GM12878 (cell line): Measurements from ENCODE around the gene FOXB2. TPM values are rescaled to one million over a fixed set of nuclear protein-coding genes. Genes with fewer than 3 reads are reported as not detected.

Experiments used
- ATAC-seq: fragments of 200-7000 bp; cut with Tn5 transposase; 3 replicates; pipeline ENCODE4 v1.9.1; 2020; ENCODE audit warnings: mild to moderate bottlenecking, moderate library complexity
- BruUV-seq: library from RNA; stranded (reverse); fragments of 400-500 nt; replicated peaks from 2 replicates; lab custom pipeline; 2021; lab: Mats Ljungman, UMichigan
- CTCF ChIA-PET: fragments of 300-600 bp; sonication (Branson Sonifier 250); formaldehyde crosslinking; extraction: SDS; loops from one replicate; lab custom pipeline; 2021; ENCODE audit warnings: inconsistent platforms; lab: Yijun Ruan, JAX
- POLR2A ChIA-PET: fragments of 350-600 bp; formaldehyde crosslinking; extraction: SDS; loops from one replicate; lab custom pipeline; 2021; ENCODE audit warnings: inconsistent platforms; lab: Charles Lee
- RAD21 ChIA-PET: fragments of 300-600 bp; sonication (Branson Sonifier 250); formaldehyde crosslinking; loops from one replicate; lab custom pipeline; 2023; ENCODE audit warnings: antibody characterized with exemption; ENCODE audit not compliant: unreplicated experiment; lab: Charles Lee
- SMC1A ChIA-PET: fragments of 300-600 bp; sonication (Branson Sonifier 250); formaldehyde crosslinking; loops from one replicate; lab custom pipeline; 2023; ENCODE audit not compliant: unreplicated experiment, uncharacterized antibody; lab: Charles Lee
- DNase-seq: peaks from one replicate; pipeline ENCODE4 v3.0.0-alpha.2; 2011; ENCODE audit warnings: low read depth, low spot score
- FAIRE-seq: peaks from 3 replicates; lab custom pipeline; 2011; peaks lifted over from hg19 to GRCh38; lab: Jason Lieb, UNC
- H2AFZ ChIP-seq: 2 replicates; pipeline ENCODE4 v1.6.0; 2011; ENCODE audit warnings: low read depth, low read length, control low read depth; ENCODE audit not compliant: control insufficient read depth
- H3K27ac ChIP-seq: 2 replicates; pipeline ENCODE4 v1.5.1; 2011; ENCODE audit warnings: control low read depth; ENCODE audit not compliant: control insufficient read depth, insufficient read depth
- H3K27me3 ChIP-seq, 2 experiments: replicated peaks in 1 of 2; 2 replicates each; pipeline versions ENCODE4 v1.6.0 to v1.6.1; 2011; ENCODE audit warnings: low read length in 1 of 2; ENCODE audit not compliant: control insufficient read depth in 2 of 2, insufficient read depth in 2 of 2
- H3K36me3 ChIP-seq, 2 experiments: 2 replicates each; pipeline ENCODE4 v1.5.1; 2011; ENCODE audit warnings: low read length in 1 of 2; ENCODE audit not compliant: control insufficient read depth in 2 of 2, insufficient read depth in 2 of 2
- H3K4me1 ChIP-seq: 2 replicates; pipeline ENCODE4 v1.6.1; 2011; ENCODE audit warnings: mild to moderate bottlenecking, low read length, moderate library complexity, mixed read lengths; ENCODE audit not compliant: control insufficient read depth, insufficient read depth
- H3K4me2 ChIP-seq: 2 replicates; pipeline ENCODE4 v1.6.0; 2011; ENCODE audit warnings: control low read depth; ENCODE audit not compliant: control insufficient read depth, insufficient read depth
- H3K4me3 ChIP-seq: fragments of 200-600 bp; sonication (generic); 2 replicates; pipeline ENCODE4 v1.5.1; 2016
- H3K79me2 ChIP-seq: 2 replicates; pipeline ENCODE4 v1.6.0; 2011; ENCODE audit warnings: low read length; ENCODE audit not compliant: control insufficient read depth, insufficient read depth
- H3K9ac ChIP-seq: 2 replicates; pipeline ENCODE4 v1.8.0; 2011; ENCODE audit warnings: low read length, control low read depth, mixed read lengths; ENCODE audit not compliant: control insufficient read depth, insufficient read depth
- H3K9me3 ChIP-seq: replicated peaks from 3 replicates; pipeline ENCODE4 v1.5.1; 2011; ENCODE audit warnings: mild to moderate bottlenecking, low read length; ENCODE audit not compliant: control insufficient read depth, insufficient read depth
- H4K20me1 ChIP-seq: 2 replicates; pipeline ENCODE4 v1.6.0; 2011; ENCODE audit not compliant: control insufficient read depth, insufficient read depth
- CBX5 ChIP-seq: sonication (generic); IDR thresholded peaks from 2 replicates; pipeline ENCODE4 v1.6.1; 2016; ENCODE audit warnings: low read depth, moderate library complexity, mild to moderate bottlenecking, inconsistent platforms
- MTA2 ChIP-seq: fragments of 450-650 bp; IDR thresholded peaks from 2 replicates; pipeline ENCODE4 v1.6.1; 2016; ENCODE audit warnings: low read depth, mild to moderate bottlenecking, moderate library complexity
- MYB ChIP-seq: fragments of 150-350 bp; IDR thresholded peaks from 2 replicates; pipeline ENCODE4 v1.6.1; 2014; ENCODE audit warnings: mild to moderate bottlenecking, low read depth, low read length, borderline replicate concordance
- POLR2A ChIP-seq: IDR thresholded peaks from 2 replicates; pipeline ENCODE4 v1.6.1; 2011; ENCODE audit warnings: low read depth, mild to moderate bottlenecking, low read length
- RELA ChIP-seq: fragments of 450-650 bp; IDR thresholded peaks from 2 replicates; pipeline ENCODE4 v1.8.0; 2014; ENCODE audit warnings: borderline replicate concordance; ENCODE audit not compliant: partially characterized antibody
- SMARCA5 ChIP-seq: fragments of 450-650 bp; IDR thresholded peaks from 2 replicates; pipeline ENCODE4 v1.6.1; 2017; ENCODE audit warnings: mild to moderate bottlenecking
- SREBF1 ChIP-seq: IDR thresholded peaks from 2 replicates; pipeline ENCODE4 v1.6.1; 2012; ENCODE audit warnings: mild to moderate bottlenecking, low read length
- STAT3 ChIP-seq: IDR thresholded peaks from 2 replicates; pipeline ENCODE4 v1.6.1; 2011; ENCODE audit warnings: low read depth, low read length, improper control_type of control experiment
- TCF7 ChIP-seq: IDR thresholded peaks from 2 replicates; pipeline ENCODE4 v1.6.1; 2014; ENCODE audit warnings: antibody characterized with exemption, borderline replicate concordance
- WGBS: methylation state at CpG from one replicate; pipeline ENCODE4 v1.1.6; 2016; ENCODE audit warnings: low lambda C conversion rate; ENCODE audit not compliant: insufficient replicate concordance, insufficient coverage; ENCODE audit errors: missing lambda C conversion rate; 5-methylcytosine and 5-hydroxymethylcytosine counted together
- in situ Hi-C: fragments of 300-500 bp; cut with MboI; formaldehyde crosslinking; loops from 9 replicates; pipeline ENCODE4 v1.14.3; 2018; ENCODE audit warnings: mixed read lengths
- intact Hi-C: fragments of 100-400 bp; cut with micrococcal nuclease; formaldehyde crosslinking; loops from one replicate; pipeline ENCODE4 v1.14.2; 2022; ENCODE audit not compliant: unreplicated experiment
- polyA plus RNA-seq, 11 experiments: library from polyadenylated mRNA; depleted of rRNA in 4 of 11; unstranded in 6 of 11; stranded (reverse) in 5 of 11; fragments of >200 nt; fragmentation: Nextera tagmentation in 4 of 11; fragmentation: Illumina TruSeq in 1 of 11; extraction: Ambion mirVana in 4 of 11; extraction: Trizol in 1 of 11; gene quantifications; 1 replicate in 1 of 11; 2 replicates in 10 of 11; pipeline versions ENCODE4 v1.2.1 to v1.2.3, GENCODE V29; 2011 to 2016; ENCODE audit warnings: inconsistent platforms in 2 of 11, missing spikeins in 2 of 11, low read depth in 1 of 11
- total RNA-seq, 4 experiments: library from RNA; depleted of rRNA in 3 of 4; stranded (reverse); fragments of >200 nt in 3 of 4; fragmentation: Illumina TruSeq in 1 of 4; extraction: Trizol in 1 of 4; gene quantifications; 2 replicates each; pipeline versions ENCODE4 v1.2.1 to v1.2.3, GENCODE V29; 2013 to 2021
- TF ChIP-seq, protein P1 (sequence below): fragments of 450-650 bp; IDR thresholded peaks from 2 replicates; pipeline ENCODE4 v1.6.1; 2016; ENCODE audit warnings: mild to moderate bottlenecking, moderate library complexity, borderline replicate concordance
- TF ChIP-seq, protein P2 (sequence below): IDR thresholded peaks from 2 replicates; pipeline ENCODE4 v1.6.1; 2011; ENCODE audit warnings: mild to moderate bottlenecking, low read depth, low read length, moderate library complexity; ENCODE audit not compliant: insufficient replicate concordance
- TF ChIP-seq, protein P3 (sequence below): fragments of 450-650 bp; IDR thresholded peaks from 2 replicates; pipeline ENCODE4 v1.6.1; 2014; ENCODE audit warnings: mild to moderate bottlenecking

Gene FOXB2
- total and polyA plus RNA-seq, 10 of the 15 experiments (the other 5 are each of a cell fraction or from before 2014, with no cell fraction given) = not detected

DNA sequence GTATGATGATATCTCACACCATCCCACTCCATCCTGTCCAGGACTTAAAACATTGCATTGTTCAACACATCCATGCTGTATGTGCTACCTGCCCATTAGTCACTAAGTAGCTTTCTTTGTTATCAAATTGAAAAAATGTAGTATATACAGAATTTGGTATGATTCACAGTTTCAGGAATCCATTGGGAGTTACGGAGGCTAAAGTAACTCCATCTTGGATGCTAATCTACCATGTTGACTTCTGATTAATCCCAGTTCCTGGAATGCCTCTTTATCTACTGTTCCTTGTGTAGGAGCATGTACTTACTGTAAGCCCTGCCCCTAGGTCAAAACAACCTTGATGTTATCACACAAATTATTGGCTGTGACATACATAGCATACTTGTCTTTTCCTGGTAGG, 38.9 kb upstream of the FOXB2 start:
- no peak for FAIRE-seq
- RAD21 ChIA-PET = no interaction called here
- in situ Hi-C loops = loop anchor here (10.0 kb wide), 1 partner anchor 176 kb away; no protein-coding TSS in a partner anchor
- H3K4me3 ChIP-seq = no peak overlapping the region
- no peak for TF ChIP-seq TCF7
- TF ChIP-seq, all 136 proteins: peak for 0
- Histone ChIP-seq H3K79me2 (no peaks in the 10 kb centered on the region), H3K27me3 (no peaks in the 10 kb centered on the region), H3K27ac (no peak overlapping the region), H4K20me1 (no peaks in the 10 kb centered on the region), H3K4me2 (no peak overlapping the region), H3K9me3 (no peaks in the 10 kb centered on the region), H3K9ac (no peak overlapping the region), H2AFZ (no peak overlapping the region), H3K4me1 (no peaks in the 10 kb centered on the region), H3K36me3 (no peaks in the 10 kb centered on the region)
- no TSS peak for BruUV-seq
- no peak for ATAC-seq
- POLR2A ChIA-PET = no interaction called here
- WGBS = 0% methylated on average over 1 of the region's 1 CpG
- CTCF ChIA-PET = no interaction called here
- DNase-seq = no peak
- SMC1A ChIA-PET = no interaction called here
- intact Hi-C loops = no loop called here

DNA sequence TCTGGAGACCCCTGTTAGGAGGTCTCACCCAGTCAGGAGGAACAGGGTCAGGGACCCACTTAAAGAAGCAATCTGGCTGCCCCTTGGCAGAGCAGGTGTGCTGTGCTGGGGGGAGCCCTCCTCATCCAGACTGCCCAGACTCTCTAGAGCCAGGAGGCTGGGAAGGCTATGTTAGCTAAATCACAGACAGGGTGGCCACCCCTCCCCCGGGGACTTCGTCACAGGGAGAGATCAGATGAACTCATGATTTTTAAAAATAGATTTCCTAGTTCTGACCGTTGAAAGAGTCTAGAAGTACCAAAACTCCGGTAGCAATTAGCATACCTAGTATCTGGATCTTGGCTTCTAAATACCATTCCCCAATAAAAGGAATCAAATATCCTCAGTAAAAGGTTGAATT, 35.0 kb upstream of the FOXB2 start:
- FAIRE-seq (no peak), ATAC-seq (no peak), DNase-seq (no peak)
- no peak overlapping the region for H3K27ac ChIP-seq
- intact Hi-C loops (no loop called here), in situ Hi-C loops (loop anchor here (10.0 kb wide), 1 partner anchor 180 kb away; no protein-coding TSS in a partner anchor)
- H3K36me3 ChIP-seq = no peaks in the 10 kb centered on the region
- H3K4me2 ChIP-seq = no peak overlapping the region
- H3K9me3 ChIP-seq = no peaks in the 10 kb centered on the region
- ChIA-PET RAD21 (interaction anchor here (0.6 kb wide), 1 partner anchor 24 kb away, joined by 3 read pairs; no protein-coding TSS in a partner anchor), SMC1A (no interaction called here), POLR2A (no interaction called here), CTCF (interaction anchor here (1.6 kb wide), 1 partner anchor 173 kb away, joined by 4 read pairs; no protein-coding TSS in a partner anchor)
- H3K9ac ChIP-seq = no peak overlapping the region
- H3K79me2 ChIP-seq = no peaks in the 10 kb centered on the region
- no TSS peak for BruUV-seq
- WGBS = 0% methylated on average over 4 of the region's 4 CpGs
- H3K4me1 ChIP-seq = no peaks in the 10 kb centered on the region
- no peaks in the 10 kb centered on the region; a peak in 1 of 4 replicates for H3K27me3 ChIP-seq
- H4K20me1 ChIP-seq = no peaks in the 10 kb centered on the region
- H2AFZ ChIP-seq = no peak overlapping the region
- no peak overlapping the region for H3K4me3 ChIP-seq
- TF ChIP-seq SREBF1 (no peak), MTA2 (no peak), POLR2A (no peak), SMARCA5 (no peak), MYB (no peak), STAT3 (no peak), RELA (no peak), CBX5 (no peak)
- TF ChIP-seq, protein P1, sequence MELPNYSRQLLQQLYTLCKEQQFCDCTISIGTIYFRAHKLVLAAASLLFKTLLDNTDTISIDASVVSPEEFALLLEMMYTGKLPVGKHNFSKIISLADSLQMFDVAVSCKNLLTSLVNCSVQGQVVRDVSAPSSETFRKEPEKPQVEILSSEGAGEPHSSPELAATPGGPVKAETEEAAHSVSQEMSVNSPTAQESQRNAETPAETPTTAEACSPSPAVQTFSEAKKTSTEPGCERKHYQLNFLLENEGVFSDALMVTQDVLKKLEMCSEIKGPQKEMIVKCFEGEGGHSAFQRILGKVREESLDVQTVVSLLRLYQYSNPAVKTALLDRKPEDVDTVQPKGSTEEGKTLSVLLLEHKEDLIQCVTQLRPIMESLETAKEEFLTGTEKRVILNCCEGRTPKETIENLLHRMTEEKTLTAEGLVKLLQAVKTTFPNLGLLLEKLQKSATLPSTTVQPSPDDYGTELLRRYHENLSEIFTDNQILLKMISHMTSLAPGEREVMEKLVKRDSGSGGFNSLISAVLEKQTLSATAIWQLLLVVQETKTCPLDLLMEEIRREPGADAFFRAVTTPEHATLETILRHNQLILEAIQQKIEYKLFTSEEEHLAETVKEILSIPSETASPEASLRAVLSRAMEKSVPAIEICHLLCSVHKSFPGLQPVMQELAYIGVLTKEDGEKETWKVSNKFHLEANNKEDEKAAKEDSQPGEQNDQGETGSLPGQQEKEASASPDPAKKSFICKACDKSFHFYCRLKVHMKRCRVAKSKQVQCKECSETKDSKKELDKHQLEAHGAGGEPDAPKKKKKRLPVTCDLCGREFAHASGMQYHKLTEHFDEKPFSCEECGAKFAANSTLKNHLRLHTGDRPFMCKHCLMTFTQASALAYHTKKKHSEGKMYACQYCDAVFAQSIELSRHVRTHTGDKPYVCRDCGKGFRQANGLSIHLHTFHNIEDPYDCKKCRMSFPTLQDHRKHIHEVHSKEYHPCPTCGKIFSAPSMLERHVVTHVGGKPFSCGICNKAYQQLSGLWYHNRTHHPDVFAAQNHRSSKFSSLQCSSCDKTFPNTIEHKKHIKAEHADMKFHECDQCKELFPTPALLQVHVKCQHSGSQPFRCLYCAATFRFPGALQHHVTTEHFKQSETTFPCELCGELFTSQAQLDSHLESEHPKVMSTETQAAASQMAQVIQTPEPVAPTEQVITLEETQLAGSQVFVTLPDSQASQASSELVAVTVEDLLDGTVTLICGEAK = no peak
- TF ChIP-seq, protein P2, sequence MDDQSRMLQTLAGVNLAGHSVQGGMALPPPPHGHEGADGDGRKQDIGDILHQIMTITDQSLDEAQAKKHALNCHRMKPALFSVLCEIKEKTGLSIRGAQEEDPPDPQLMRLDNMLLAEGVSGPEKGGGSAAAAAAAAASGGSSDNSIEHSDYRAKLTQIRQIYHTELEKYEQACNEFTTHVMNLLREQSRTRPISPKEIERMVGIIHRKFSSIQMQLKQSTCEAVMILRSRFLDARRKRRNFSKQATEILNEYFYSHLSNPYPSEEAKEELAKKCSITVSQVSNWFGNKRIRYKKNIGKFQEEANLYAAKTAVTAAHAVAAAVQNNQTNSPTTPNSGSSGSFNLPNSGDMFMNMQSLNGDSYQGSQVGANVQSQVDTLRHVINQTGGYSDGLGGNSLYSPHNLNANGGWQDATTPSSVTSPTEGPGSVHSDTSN = no peak
- TF ChIP-seq, protein P3, sequence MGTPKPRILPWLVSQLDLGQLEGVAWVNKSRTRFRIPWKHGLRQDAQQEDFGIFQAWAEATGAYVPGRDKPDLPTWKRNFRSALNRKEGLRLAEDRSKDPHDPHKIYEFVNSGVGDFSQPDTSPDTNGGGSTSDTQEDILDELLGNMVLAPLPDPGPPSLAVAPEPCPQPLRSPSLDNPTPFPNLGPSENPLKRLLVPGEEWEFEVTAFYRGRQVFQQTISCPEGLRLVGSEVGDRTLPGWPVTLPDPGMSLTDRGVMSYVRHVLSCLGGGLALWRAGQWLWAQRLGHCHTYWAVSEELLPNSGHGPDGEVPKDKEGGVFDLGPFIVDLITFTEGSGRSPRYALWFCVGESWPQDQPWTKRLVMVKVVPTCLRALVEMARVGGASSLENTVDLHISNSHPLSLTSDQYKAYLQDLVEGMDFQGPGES = no peak
